Body of pancreas (tissue), 4 donors: ENCODE data around the gene FRRS1.

Experiments
- CTCF ChIP-seq, 7 experiments: fragments of 450-650 bp in 4 of 7; fragments of 200-600 bp in 3 of 7; sonication (generic) in 3 of 7; IDR thresholded peaks; one replicate each; pipeline ENCODE4 v1.5.1; 2016 to 2019; ENCODE audit warnings: antibody characterized with exemption in 7 of 7
- POLR2A ChIP-seq, 3 donors: fragments of 450-650 bp; IDR thresholded peaks; one replicate each; pipeline ENCODE4 v1.6.1; 2016; ENCODE audit warnings: antibody characterized with exemption in 3 of 3, mild to moderate bottlenecking in 2 of 3

- TF ChIP-seq POLR2A (IDR thresholded peaks at IDR 0.05): no peak
- TF ChIP-seq CTCF (IDR thresholded peaks at IDR 0.05): no peak
Measured at GRCh38 chr1:99691175-99691574, 75.3 kb downstream of the FRRS1 start.
